Muscle of leg (tissue), 11 donors: ENCODE data around the gene GLYR1. TPM values are rescaled to one million over a fixed set of nuclear protein-coding genes. Genes with fewer than 3 reads are reported as not detected.

Source experiments
- DNase-seq: peaks from one replicate; pipeline ENCODE4 v3.0.0; 2013
- H3K27ac ChIP-seq: one replicate; pipeline ENCODE4 v1.5.1; 2013; ENCODE audit warnings: mild to moderate bottlenecking, low read length, control low read depth
- H3K27me3 ChIP-seq: one replicate; pipeline ENCODE4 v1.6.1; 2013; ENCODE audit warnings: low read length; ENCODE audit not compliant: control insufficient read depth, insufficient read depth
- H3K36me3 ChIP-seq: one replicate; pipeline ENCODE4 v1.6.1; 2013; ENCODE audit warnings: low read length; ENCODE audit not compliant: control insufficient read depth, insufficient read depth
- H3K4me1 ChIP-seq: one replicate; pipeline ENCODE4 v1.6.1; 2013; ENCODE audit warnings: low read length; ENCODE audit not compliant: control insufficient read depth, insufficient read depth
- H3K4me3 ChIP-seq: one replicate; pipeline ENCODE4 v1.5.1; 2013; ENCODE audit warnings: low read length, control low read depth
- H3K9me3 ChIP-seq: replicated peaks from 2 replicates; pipeline ENCODE4 v1.6.1; 2013; ENCODE audit warnings: low read depth, low read length; ENCODE audit not compliant: control insufficient read depth
- WGBS: methylation state at CpG from one replicate; pipeline ENCODE4 v1.1.5; 2013; ENCODE audit warnings: missing lambda C conversion rate; ENCODE audit not compliant: insufficient coverage; 5-methylcytosine and 5-hydroxymethylcytosine counted together
- polyA plus RNA-seq, 8 donors: library from polyadenylated mRNA; unstranded; fragments of 120-200 nt; gene quantifications; one replicate each; pipeline versions ENCODE4 v1.2.1 to v1.2.3, GENCODE V29; 2013; ENCODE audit warnings: inconsistent platforms in 1 of 8, low replicate concordance in 1 of 8; ENCODE audit not compliant: insufficient read length in 8 of 8, insufficient read depth in 1 of 8
- total RNA-seq: library from RNA; stranded (reverse); fragments of 120-200 nt; gene quantifications from one replicate; pipeline ENCODE4 v1.2.4, GENCODE V29; 2013

Gene GLYR1
- total and polyA plus RNA-seq, 9 donors, result 29.8 to 57.1 (median 51.4) TPM

GRCh38 chr16:4855371-4855770, 8.3 kb upstream of the GLYR1 start:
- DNase-seq, result no peak
- Histone ChIP-seq H3K27ac (no peak overlapping the region), H3K27me3 (no peaks in the 10 kb centered on the region), H3K9me3 (no peaks in the 10 kb centered on the region), H3K4me3 (no peak overlapping the region), H3K36me3 (peaks cover 51% of the 10 kb centered on the region), H3K4me1 (peaks cover under 1% of the 10 kb centered on the region)
- WGBS, result 100% methylated on average over 2 of the region's 5 CpGs

- H3K27ac ChIP-seq, result no peak overlapping the region
- WGBS, result 100% methylated on average over 1 of the region's 1 CpG
- no peak for DNase-seq
- no peaks in the 10 kb centered on the region for H3K9me3 ChIP-seq
- no peaks in the 10 kb centered on the region for H3K27me3 ChIP-seq
- no peak overlapping the region for H3K4me3 ChIP-seq
- peaks cover 27% of the 10 kb centered on the region for H3K36me3 ChIP-seq
- H3K4me1 ChIP-seq, result peaks cover 12% of the 10 kb centered on the region
Measured at GRCh38 chr16:4852221-4852872, 5.3 kb upstream of the GLYR1 start.

GRCh38 chr16:4850211-4850610, 3.1 kb upstream of the GLYR1 start:
- no peak for DNase-seq
- Histone ChIP-seq H3K4me3 (no peak overlapping the region), H3K27ac (no peak overlapping the region)

DNA sequence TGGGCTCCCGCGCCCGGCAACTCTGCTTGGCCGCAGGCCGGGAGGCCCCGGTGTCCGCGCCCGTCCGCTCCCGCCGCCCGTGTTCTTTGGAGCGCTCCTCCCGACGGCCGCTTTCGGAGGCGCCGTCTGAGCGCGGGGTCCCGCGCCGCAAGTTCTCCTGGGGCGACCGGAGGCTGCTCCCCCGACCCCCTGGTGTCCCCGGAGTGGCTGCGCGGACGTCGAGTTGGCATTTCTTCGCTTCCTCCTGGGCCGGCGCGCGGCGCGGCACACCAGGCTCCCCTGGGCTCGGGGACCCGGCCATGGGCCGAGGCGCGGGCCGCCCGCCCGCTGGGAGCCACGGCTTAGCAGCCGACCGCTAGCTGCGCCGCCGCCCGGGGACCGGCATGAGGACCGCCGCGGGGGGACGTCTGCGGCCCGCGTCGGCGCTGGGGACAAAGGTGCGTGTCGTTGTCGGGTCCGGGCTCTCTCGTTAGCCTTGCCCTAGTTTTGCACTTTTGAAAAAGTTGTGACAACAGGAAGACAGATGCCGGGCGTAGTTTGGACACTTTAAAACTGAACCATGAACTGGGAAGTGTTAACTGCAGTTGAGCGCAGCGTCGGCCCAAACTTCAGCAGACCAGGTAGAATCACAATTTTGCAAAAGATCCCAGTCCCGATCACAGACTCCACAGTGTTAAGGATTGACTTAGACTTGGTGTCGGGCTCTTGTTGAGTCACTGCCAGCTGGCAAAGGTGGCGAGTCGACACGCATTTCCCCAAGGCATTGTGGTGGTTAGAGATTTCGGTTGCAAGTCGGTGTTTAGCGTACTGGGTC, 893 bp upstream of the GLYR1 start:
- DNase-seq, result peak; percentile 46
- H3K9me3 ChIP-seq, result no peaks in the 10 kb centered on the region
- WGBS, result under 1% methylated on average over 82 of the region's 83 CpGs
- peak overlapping the region; percentile 89 for H3K4me3 ChIP-seq
- peaks cover 22% of the 10 kb centered on the region for H3K36me3 ChIP-seq
- peak overlapping the region; percentile 59 for H3K27ac ChIP-seq
- no peaks in the 10 kb centered on the region for H3K27me3 ChIP-seq
- H3K4me1 ChIP-seq, result peaks cover 19% of the 10 kb centered on the region

More at GRCh38 chr16:4850211-4850610, 3.1 kb upstream of the GLYR1 start:
- Histone ChIP-seq H3K36me3 (peaks cover 17% of the 10 kb centered on the region), H3K27me3 (no peaks in the 10 kb centered on the region), H3K4me1 (peaks cover 19% of the 10 kb centered on the region), H3K9me3 (no peaks in the 10 kb centered on the region)
- WGBS, result no CpG with 5 or more reads among the region's 3 CpGs

GRCh38 chr16:4846503-4846900, 586 bp downstream of the GLYR1 start:
- H3K9me3 ChIP-seq, result no peaks in the 10 kb centered on the region
- H3K36me3 ChIP-seq, result peaks cover 32% of the 10 kb centered on the region
- no peaks in the 10 kb centered on the region for H3K27me3 ChIP-seq
- peaks cover 19% of the 10 kb centered on the region for H3K4me1 ChIP-seq
- H3K4me3 ChIP-seq, result peak overlapping the region; percentile 89
- WGBS, result under 1% methylated on average over 27 of the region's 27 CpGs
- peak; percentile 48 for DNase-seq
- H3K27ac ChIP-seq, result peak overlapping the region; percentile 85

DNA sequence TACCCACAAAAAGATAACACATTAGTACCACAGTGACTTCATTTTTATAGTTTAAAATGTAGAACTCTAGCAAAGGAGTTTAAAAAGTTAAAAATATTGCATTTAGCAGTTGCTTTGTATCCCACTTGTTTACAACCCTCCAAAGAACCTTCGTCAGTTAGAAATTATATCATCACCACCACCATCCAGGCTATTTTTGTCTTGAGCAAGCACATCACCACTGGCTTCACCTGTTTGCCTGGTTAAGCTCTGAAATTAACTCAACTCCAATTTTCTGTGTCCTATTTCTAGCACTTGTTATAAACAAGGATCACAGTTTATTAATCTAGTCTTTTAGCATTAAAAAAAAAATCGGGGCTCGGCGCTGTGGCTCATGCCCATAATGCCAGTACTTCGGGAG, 6.1 kb downstream of the GLYR1 start:
- WGBS, result 0% methylated on average over 1 of the region's 5 CpGs
- H3K27ac ChIP-seq, result no peak overlapping the region
- no peak for DNase-seq

DNA sequence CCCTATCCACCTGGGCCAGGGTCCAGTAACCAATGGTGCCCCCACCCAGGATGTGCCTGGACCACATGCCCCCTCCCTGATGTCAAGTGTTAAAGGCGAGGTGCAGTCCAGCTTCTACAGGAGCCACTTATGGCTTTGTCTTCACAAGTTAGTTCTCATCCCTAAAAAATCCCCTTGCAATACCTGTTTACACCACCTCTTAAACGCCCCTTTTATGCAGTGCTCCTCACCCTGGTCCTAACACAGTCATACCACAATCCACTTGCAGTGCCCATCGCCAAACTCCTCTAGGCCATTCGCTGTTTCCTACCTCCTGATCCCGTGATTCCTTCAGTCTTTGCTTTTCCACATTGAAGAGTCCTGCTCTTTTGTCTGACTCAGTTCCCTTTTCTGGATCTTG, 7.1 kb downstream of the GLYR1 start:
- WGBS, result 87% methylated on average over 5 of the region's 5 CpGs
- Histone ChIP-seq H3K27ac (no peak overlapping the region), H3K27me3 (no peaks in the 10 kb centered on the region), H3K9me3 (no peaks in the 10 kb centered on the region), H3K4me3 (no peak overlapping the region), H3K36me3 (peaks cover 78% of the 10 kb centered on the region), H3K4me1 (no peaks in the 10 kb centered on the region)
- no peak for DNase-seq

More for the DNA sequence above, 6.1 kb downstream of the GLYR1 start:
- H3K4me1 ChIP-seq, result peaks cover 1% of the 10 kb centered on the region
- no peaks in the 10 kb centered on the region for H3K9me3 ChIP-seq
- H3K27me3 ChIP-seq, result no peaks in the 10 kb centered on the region
- no peak overlapping the region for H3K4me3 ChIP-seq
- peaks cover 76% of the 10 kb centered on the region for H3K36me3 ChIP-seq

GRCh38 chr16:4837733-4838501, 9.2 kb downstream of the GLYR1 start:
- no peaks in the 10 kb centered on the region for H3K27me3 ChIP-seq
- no peaks in the 10 kb centered on the region for H3K9me3 ChIP-seq
- H3K36me3 ChIP-seq, result peaks cover 69% of the 10 kb centered on the region
- no peaks in the 10 kb centered on the region for H3K4me1 ChIP-seq
- H3K27ac ChIP-seq, result no peak overlapping the region
- no peak overlapping the region for H3K4me3 ChIP-seq
- WGBS, result 97% methylated on average over 6 of the region's 13 CpGs
- DNase-seq, result no peak

GRCh38 chr16:4836727-4837126, 10.4 kb downstream of the GLYR1 start:
- no peak overlapping the region for H3K4me3 ChIP-seq
- no peak for DNase-seq
- H3K36me3 ChIP-seq, result peaks cover 70% of the 10 kb centered on the region
- H3K9me3 ChIP-seq, result no peaks in the 10 kb centered on the region
- no peak overlapping the region for H3K27ac ChIP-seq
- H3K27me3 ChIP-seq, result no peaks in the 10 kb centered on the region
- no peaks in the 10 kb centered on the region for H3K4me1 ChIP-seq
- 87% methylated on average over 2 of the region's 2 CpGs for WGBS

- no peaks in the 10 kb centered on the region for H3K9me3 ChIP-seq
- no peaks in the 10 kb centered on the region for H3K4me1 ChIP-seq
- DNase-seq, result no peak
- no CpG with 5 or more reads among the region's 1 CpG for WGBS
- H3K27me3 ChIP-seq, result no peaks in the 10 kb centered on the region
- H3K27ac ChIP-seq, result no peak overlapping the region
- peaks cover 69% of the 10 kb centered on the region for H3K36me3 ChIP-seq
- H3K4me3 ChIP-seq, result no peak overlapping the region
Measured at GRCh38 chr16:4833584-4833983, 13.5 kb downstream of the GLYR1 start.
